Activated CD8-positive, alpha-beta memory T cell treated with anti-CD3 and anti-CD28 coated beads, Interleukin-2, amount 50 U/mL, for 48 hours (primary cell): ENCODE data around the gene KCND3.
A peak's percentile ranks its signal among the peaks of the same experiment; 100 is the strongest.

Experiments
- DNase-seq: peaks from one replicate; pipeline ENCODE4 v3.0.0-alpha.2; 2020

The KCND3 gene

DNA sequence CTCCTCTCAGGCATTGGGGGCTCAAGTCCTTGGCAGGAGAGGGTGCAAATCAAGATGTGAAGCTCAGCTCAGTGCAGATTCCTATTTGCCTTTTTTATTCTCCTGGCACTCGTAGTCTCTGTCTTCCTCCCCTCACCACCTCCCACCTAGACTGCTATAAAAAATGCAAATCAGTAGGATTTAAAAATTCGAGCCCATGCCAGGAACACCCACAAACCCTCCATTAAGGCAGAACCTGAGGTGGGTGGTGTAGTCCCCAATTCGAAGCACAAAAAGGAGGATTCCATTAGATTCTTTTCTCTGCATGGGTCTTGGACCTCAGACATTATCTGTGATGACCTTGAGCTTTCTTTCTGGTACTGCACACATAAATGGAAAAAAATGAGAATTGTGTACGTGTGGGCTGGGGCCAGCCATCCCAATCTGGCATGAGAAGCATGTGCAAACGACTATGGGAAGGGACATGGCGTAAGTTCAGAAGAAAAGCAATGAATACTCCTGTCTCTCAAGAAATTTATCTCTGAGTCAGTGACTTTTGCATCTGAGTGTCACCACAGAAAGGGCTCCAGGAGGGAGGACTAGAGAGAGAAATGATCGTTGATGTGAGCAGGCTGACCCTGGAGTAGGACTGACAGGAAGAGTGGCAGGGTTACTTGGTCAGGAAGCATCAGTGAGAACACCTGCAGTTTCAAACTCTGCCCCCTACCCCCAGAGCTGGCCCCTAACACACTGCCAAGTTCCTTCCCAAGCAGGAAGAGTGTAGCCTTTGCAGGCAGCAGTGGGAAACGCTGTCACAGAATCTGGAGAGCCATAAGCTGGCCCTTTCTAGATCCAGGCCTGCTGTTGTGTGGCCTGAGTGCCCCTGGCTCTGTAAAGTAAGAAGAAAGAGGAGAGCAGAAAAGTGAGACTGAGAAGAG, 252.0 kb downstream of the KCND3 start:
- peak; percentile 49 for DNase-seq

DNA sequence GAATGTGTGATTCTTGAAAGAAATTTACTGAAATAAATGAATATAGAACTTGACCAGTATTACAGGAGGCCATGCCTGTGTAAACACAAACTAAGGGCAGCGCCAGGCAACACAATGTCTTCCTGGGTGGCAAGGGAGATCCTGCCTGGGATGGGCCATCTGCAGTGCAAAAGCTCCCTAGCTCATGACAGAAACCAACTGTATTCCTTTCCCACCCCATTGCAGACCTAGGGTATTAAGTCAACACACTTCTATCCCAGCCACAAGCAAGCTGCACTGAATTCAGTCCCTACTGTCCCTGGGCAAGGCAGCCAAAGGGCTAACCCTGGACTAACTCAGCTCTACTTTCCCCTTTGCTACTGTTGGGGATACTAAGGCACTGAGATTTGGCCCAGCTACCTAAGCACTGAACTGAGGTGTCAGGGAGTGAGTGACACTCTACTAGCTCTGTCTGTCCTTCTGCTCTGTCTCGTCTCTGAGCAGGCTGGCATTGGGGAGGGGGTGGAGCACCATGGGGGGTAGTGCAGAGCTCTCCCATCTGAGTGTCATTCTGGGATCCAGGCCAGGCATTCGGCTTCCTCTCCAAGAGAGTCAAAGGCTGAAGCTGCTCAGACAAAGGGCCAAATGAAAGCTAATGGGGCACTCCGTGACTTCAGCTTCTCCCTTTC, 252.8 kb downstream of the KCND3 start:
- peak; percentile 46 for DNase-seq

DNA sequence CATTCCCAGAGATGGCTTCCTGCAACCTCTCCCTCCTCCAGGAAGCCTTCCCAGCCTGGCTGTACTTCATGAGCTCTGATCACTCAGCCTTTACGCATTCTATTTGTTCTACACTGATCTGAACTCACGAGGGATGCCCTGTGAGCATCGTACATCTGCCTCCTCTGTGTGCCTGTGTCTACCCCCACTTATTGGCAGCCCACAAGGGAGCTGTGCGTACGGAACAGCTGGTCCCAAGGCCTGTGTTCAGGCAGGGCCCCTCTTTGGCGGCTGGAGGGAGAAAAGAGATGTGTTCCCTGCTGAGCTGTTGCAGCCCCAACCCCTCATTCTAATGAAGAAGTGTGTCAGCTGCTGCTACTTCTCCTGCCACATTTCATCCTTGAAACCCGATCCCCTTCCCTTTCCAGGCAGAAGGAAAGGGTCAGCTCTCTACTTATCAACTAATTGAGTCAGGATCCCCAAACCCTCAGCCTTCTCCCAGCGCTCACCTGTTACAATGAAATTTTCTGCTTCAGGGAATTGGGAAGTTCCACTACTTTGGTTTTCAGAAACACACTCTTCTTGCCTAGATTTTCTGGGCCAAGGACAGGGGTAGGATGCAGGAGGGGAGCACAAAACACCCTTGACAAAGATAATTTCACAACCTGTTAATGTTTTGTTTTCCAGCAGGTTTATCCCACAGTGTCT, 253.5 kb downstream of the KCND3 start:
- DNase-seq, result peak; percentile 36

DNA sequence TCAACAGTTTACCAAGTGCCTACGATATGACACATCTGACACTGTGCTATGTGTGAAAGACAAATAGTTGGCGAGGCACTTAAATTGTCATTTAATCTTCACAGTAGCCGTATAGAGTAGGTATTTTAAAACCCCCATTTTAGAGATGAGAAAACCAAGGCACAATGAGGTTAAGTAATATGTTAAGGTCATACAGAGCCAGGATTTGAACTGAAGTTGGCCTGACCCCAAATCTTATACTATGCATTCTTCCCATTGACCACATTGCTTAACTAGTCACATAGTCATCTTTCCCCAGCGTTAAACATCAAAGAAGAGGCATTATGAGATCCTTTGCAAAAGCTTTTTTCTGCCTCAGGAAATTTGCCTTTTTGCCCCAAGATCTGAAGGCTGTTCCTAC, 254.1 kb downstream of the KCND3 start:
- no peak for DNase-seq

DNA sequence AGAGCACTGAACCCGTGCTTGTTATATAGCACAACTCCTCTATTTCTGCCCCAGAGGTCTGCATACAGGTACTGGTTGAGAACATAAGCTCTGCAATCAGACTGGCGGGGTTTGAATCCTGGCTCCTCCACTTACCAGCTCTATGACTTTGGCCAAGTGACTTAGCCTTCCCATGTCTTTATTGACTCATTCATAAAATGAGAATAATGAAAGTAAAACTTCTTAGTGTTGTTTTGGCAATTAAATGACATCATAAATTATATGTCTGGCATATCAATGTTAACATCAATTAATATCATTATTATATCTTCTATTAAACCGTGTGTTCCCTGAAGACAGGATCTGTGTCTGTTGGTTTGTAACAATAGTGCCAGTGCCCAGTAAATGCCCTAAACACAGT, 254.6 kb downstream of the KCND3 start:
- peak; percentile 10 for DNase-seq

DNA sequence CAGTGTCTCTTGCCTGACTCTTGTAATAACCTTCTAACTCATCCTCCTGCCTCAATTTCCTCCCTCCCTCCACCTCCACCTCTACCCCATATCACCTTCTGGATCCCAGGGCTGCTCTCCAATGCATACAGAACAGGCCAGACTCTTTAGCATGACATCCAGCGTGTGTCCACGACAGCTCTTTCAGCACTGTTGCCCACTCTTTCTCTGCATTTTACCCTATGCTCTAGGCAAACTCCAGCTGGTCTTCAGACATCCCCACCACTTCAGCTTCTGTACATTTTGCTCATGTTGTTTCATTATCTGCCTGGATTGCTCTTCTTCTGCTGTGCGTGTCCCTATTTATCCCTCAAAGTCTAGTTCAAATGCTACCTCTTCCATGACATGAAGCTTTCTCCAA, 255.0 kb downstream of the KCND3 start:
- DNase-seq, result peak; percentile 37

DNA sequence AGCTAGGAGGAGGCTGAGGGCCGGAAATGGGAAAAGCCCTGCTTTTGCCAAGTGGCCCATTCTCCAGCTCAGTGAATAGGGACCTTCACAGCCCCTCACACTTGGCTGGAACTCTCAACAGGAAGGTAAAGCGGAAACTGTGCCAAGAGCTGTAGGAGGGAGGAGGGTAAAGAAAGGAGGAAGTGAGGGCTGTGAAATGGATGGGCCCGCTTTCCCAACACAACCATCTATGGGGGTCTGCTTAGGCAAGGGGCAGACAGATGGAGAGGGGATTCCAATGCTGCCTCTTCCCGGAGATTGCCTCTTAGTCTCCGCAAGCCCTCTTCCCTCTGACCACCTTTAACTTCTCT, 255.5 kb downstream of the KCND3 start:
- no peak for DNase-seq

DNA sequence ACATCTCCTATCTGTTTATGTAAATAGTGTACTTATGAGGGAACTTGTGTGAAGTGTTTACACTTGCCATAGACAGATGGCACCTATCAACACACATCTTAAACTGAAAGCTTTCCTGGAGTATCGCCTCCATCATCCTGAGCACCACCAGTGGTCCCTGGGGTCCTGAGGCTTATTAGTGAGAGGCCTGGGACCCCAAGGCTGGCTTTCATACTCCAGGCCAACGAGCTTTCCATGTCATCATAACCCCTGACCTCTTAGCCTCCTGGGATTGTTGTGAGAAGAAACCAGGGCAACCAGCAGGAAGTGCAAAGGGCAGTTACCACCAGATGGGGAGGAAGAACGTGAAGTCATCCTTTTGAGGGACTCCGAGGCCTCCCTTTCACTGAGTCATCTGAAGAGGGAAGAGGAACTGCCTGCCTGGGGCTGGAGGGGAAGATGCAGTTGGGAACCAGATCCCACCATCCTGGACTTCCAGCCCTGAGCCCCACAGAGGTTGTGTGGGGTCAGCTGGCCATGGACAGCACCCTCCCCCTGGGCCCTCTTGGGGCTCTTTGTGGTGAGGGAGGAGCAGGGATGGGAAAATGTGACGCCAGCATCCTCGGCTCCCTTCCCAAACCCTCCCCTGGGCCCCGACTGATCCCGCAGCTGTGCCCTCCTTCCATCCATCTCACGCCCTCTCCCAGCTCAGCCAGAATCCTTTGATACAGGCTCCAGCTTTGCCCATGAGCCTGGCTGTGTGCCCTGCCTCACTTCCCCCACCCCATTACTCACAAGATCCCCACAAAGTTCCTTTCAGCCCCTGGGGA, 256.1 kb downstream of the KCND3 start:
- peak; percentile 36 for DNase-seq

DNA sequence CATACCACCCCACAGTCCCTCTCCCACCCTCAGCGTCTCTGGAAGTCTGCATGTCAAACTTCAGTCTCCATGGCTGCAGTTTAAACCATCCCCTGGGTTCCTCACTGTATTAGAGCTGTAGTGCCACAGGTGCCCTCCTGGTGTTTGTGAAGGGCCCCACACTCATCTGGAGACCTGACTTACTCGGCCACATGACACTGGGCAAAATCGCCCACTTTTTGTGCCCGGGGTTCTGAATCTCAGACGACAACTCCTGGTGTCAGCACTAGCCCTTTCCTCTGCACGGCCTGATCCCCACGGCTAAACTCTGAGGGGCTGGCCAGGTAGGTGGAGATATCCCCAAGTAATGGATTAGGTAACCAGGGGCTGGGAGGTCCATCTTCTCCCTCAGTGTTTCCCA, 256.8 kb downstream of the KCND3 start:
- DNase-seq, result peak; percentile 25

DNA sequence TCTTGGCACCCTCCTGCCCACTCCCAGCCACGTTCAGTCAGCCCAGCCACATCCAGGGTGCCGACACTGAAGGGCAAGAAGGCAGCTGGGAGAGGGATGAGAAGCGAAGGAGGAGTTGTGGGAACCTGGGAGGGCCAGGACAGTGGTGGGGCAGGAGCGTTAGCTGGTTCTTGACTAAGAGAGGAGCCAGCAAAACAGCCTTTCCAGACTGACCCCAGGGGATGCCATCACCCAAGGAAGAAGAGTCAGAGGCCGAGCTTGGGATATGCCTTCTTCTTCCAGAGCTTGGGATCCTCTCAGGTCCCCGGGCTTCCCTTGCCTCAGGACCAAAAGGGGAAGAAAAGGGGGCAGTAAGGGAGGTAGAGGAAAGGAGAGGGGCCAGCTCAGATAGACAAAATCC, 257.5 kb downstream of the KCND3 start:
- no peak for DNase-seq

DNA sequence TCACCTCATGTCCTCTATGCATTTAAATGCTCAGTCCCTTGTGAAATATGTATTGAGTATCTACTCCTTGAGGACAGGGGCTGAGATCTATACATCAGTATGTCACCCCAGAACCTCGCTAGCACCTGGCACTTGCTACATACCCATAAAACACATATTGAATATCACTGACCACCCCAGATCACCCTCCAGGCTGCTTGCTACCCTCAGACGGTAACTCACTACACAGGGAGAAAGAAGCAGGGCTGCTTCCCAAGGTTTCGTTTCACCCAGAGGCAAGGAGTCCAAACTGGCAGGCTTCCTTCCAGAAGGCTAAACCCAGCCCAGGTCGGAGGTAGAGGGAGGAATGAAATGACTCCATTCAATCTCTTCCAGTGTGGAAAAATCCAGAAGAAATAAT, 258.8 kb downstream of the KCND3 start:
- DNase-seq, result no peak

DNA sequence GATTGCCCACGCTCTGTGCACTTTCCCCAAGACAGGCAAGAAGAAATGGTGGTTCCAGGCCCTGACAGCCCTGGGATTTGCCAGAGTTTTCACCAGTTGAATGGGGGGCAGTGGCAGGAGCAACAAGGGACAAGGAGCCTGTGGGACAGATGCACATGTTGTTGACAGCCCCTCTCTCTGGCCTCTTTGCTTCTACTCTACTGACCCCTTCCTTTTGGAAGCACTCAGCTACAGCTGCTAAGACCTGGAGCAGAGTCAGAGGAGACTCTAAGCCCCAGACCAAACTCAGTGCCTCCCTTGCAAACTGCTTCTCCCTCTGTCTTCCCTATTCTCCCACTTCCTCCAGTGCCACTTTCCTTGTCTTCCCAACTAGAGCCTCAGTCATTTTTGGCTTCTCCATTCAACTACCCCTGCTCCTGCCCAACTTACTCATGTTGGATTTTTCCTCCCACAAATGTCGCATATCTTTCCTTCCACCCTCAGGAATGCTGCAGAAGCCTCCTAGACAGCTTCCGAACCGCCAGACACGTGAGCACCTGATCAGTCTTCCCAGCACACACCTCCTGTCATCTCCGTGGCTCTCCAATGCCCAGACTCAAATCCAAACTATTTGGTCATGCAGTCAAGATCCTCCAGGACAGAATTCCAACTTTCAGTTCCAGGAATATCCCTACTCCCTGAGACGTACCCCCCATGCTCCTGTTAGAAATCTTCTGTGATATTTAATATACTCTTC, 259.4 kb downstream of the KCND3 start:
- peak; percentile 30 for DNase-seq

DNA sequence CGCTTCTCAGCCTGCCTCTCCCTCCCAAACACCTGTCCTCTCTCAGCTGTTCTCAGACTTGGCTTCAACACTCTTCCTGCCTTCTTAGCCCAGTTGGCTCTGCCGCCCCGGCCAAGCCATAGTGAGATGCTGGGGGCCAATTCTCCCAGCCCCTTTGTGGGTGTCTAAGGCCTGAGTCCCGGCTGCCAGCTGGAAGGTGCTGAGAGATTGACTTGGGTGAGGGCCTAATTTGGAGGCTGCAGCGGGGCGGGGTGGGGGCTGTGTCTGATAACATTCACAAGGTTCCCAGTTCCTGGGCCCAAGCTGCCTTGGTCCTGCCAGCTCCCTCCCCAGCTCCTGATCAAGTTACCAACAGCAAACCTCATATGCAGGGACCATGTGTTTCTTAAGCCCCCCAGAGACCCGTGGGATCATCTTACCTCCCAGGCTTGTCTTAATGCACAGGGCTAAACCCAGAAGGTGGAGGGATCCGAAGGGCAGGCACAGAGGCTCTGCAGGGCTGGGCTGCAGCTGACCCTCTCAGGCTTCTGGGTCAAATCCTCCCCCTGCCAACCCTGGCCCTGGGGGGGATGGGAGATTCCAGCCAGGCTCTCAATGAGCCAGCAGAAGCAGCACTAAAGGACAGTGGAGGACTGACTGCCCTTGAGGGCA, 260.1 kb downstream of the KCND3 start:
- peak; percentile 37 for DNase-seq

DNA sequence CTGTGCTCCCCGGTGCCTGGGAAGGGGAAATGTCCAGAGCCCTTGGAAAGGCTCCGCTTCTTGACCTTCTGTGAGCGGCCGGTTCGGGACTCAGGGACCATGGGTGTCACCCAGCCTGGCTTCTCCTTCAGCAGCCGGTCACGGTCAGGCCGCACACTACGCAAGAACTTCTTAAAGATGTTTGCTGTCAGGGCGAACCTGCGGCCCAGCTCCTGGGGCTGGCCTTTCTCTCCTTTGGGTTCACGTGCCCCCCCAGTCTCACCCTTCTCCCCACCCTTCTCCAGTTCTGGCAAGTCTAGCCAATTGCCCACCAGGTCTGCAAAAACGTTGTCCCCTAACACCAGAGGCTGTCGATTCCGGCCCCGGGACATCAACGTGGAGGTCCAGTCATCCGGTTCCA, 262.4 kb downstream of the KCND3 start:
- peak; percentile 40 for DNase-seq

DNA sequence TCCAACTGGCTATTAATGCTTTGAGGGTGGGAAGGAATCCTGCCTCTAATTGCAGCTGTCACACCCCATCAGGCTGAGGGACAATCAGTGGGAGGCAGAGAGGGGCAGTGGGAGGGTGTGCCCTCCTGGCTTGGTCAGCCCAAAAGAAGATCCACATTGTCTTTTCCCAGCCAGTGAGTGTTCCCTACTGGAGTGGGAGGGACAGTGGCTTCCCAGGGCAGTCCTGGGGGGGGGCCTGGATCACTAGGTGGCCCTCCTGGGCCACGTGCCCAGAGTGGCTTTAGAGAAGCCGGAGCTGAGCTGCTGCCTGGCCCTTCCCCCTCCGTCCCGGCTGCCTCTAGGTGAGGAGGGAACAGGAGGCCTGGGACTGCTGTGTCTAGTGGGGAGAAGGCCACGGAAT, 264.3 kb downstream of the KCND3 start:
- no peak for DNase-seq

DNA sequence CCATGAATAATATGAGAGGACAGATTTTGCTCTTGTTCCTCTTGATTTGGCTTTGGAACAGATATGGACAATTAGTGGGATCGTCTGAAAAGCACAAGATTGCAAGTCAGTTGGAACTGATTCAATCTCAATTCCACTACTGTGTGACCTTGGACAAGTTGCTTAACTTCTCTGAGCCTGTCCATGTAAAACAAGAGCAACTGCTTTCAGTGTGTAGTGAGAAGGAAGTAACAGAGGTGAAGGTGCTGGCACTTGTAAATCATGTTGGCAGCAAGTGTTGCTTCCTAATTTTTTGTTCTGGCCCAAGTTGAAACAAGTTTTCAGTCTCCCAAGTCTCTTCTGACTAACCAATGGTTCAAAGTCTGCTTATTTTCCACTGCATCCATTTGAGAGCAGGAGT, 265.6 kb downstream of the KCND3 start:
- DNase-seq, result no peak

DNA sequence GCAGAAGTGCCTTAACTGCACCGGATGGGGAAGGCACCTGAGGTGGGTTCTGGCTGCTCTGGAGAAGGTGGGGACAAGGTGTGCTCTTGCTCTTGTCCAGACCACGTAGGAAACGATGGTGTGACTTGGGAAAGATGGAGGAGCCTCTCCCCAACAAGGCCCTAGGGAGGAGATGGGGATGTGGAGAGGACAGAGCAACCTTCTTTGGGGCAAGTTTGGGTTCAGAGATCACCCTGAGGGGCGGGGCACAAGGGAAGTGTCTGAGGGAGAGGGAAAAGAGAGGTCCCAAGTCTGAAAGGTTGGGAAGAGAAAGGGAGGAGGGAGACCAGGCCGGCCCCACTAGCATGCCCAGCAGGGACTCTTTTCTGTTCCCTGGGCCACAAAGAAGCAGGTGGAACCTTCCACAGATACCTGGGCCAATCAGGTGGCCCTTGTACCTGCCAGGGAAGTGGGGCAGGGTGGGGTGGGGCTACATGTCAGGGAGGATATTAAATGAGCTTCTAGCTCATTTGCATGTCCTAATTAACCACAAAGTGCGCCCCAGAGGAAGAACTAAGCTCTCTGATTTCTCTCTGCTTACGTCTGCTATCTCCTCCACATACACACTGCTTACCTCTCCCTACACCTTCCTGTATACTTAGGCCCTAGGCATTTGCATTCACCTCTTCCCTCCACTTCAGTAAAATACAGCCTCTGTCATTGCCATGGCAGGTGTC, 266.2 kb downstream of the KCND3 start:
- DNase-seq, result peak; percentile 46

DNA sequence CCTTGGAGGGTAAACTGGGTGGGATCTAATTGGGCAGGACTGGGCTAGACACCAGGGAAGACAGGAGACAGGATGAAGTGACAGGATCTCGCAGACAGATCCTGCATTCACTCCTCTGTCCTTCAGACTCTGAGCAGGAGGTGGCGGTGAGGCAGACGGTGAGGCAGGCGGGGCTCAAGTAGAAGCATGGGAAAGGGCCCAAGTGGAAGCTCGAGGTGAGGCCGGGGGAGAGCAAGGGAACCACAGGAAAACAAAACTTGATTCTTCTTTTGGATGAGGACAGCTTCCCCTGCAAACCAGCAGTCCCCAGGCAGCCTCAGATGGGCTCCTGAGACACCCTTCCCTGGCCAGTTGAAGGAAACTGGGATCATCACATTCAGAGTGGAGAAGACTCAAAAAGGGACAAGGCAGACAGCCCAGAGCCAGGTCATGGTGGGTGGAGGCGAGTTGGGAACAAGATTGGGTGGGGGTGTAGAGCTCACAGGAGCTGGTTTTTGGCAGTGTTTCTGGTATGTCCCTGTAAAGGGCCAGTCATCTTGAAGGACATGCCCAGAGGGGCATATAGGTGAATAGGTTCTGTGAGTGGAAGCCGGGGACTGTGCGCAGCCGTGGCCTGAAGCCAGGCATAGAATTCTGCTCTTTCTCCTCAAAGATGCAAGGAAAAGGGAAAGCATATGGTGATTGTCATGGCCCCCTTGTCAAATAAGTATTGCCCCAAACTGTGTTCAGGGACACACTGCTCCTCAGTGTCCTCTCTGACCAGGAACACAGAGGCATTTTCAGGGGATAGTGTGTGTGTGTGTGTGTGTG, 268.3 kb downstream of the KCND3 start:
- DNase-seq, result no peak
